ENCODE results near the gene ANO9. TPM values are rescaled to one million over a fixed set of nuclear protein-coding genes. Genes with fewer than 3 reads are reported as not detected.
"Not testable (repeated sequence)": the region's sequence is repeated elsewhere in the genome, so short reads cannot be mapped to it uniquely, and the experiment has no call there.

ANO9 gene
- polyA plus RNA-seq, 1 donor, result 10.6 TPM

- no peak for DNase-seq
Observed at GRCh38 chr11:416051-416756, 25.6 kb downstream of the ANO9 start.

- DNase-seq, result no peak
Observed at GRCh38 chr11:415640-416041, 26.2 kb downstream of the ANO9 start.

- DNase-seq, result no peak
Observed at GRCh38 chr11:414318-414857, 27.4 kb downstream of the ANO9 start.

- no peak for DNase-seq
Observed at GRCh38 chr11:413120-414081, 28.4 kb downstream of the ANO9 start.

GRCh38 chr11:412641-413119 is 29.1 kb downstream of the ANO9 start:
- DNase-seq, result no peak

GRCh38 chr11:411520-411919 is 30.3 kb downstream of the ANO9 start:
- DNase-seq, result not testable (repeated sequence)

GRCh38 chr11:410711-411110 is 31.1 kb downstream of the ANO9 start:
- not testable (repeated sequence) for DNase-seq

GRCh38 chr11:409600-410483 is 32.0 kb downstream of the ANO9 start:
- no peak for DNase-seq

- DNase-seq, result no peak
Observed at GRCh38 chr11:409008-409599, 32.7 kb downstream of the ANO9 start.

GRCh38 chr11:408154-409007 is 33.4 kb downstream of the ANO9 start:
- no peak for DNase-seq

GRCh38 chr11:407651-408123 is 34.1 kb downstream of the ANO9 start:
- DNase-seq, result no peak

GRCh38 chr11:406796-407650 is 34.8 kb downstream of the ANO9 start:
- peak; percentile 37 for DNase-seq

GRCh38 chr11:405954-406795 is 35.6 kb downstream of the ANO9 start:
- DNase-seq, result no peak

GRCh38 chr11:405323-405953 is 36.4 kb downstream of the ANO9 start:
- DNase-seq, result no peak

GRCh38 chr11:404551-405264 is 37.1 kb downstream of the ANO9 start:
- no peak for DNase-seq

- DNase-seq, result no peak
Observed at GRCh38 chr11:403761-404431, 37.9 kb downstream of the ANO9 start.
